Activated effector memory CD4-positive, alpha-beta T cell treated with Interleukin-2 at 50 U/mL for 16 hours (primary cell): ENCODE data around the gene MECP2.
A peak's percentile ranks its signal among the peaks of the same experiment; 100 is the strongest.

ENCODE experiments used
- DNase-seq: peaks from one replicate; pipeline ENCODE4 v3.0.0-alpha.2; 2020

The MECP2 gene

DNA sequence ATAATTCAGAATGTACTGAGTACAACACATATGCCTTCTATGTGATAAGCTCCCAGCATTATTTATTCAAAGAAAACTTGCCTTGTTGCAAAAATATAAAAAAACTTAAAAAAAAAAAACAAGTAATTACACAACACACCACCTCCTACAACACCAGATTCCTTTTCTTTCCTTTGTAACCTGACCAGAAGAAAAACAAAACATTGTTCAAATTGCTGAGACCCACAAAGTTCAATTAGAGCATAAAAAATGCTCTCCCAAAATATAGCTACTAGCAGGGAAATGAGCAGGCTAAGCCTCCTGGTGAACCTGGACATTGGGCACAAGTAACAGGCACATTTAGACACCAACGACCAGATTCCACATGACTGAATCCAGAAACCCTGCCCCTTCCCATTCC lies 38.3 kb downstream of the MECP2 start:
- DNase-seq, result no peak

DNA sequence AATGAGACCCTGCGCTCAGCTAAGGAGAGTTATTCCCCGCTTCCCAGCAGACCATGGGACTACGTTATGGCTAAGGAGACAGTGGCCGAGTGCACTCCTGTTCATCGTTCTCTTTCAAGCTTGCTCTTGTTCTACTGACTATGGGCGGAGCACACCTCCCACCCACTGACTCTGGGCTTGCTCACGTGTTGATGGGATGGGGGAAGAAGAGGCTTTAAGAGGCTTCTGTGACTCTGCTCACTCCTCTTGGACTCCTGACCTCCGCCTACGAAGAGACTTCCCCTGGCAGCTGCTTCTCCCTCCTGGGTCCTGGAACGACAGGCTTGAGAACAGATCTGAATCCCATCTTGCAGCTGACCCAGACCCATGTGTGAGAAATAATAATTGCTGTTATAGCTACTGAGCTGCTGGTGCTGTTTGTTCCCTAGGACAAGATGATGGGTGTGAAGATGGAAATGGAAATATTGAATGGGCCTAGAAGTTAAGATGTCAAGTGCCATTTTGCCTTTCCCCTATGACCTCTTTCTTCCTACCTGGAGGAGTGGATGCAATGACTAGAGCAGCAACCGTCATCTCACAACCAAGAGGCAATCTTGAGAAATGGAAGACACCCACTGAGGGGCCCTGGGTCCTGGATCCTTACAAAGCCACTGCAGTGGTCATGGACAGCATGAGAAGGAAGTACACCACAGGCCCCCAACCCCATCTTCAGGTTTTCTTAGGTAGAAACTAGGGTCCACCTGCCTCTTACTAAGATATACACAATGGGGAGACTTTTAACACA lies 39.1 kb downstream of the MECP2 start:
- no peak for DNase-seq

GRCh38 chrX:154057791-154058190 lies 39.7 kb downstream of the MECP2 start:
- DNase-seq, result no peak

GRCh38 chrX:154056770-154057241 lies 40.7 kb downstream of the MECP2 start:
- DNase-seq, result no peak

- DNase-seq, result peak; percentile 32
Measured at GRCh38 chrX:154051201-154051810, 46.2 kb downstream of the MECP2 start.

DNA sequence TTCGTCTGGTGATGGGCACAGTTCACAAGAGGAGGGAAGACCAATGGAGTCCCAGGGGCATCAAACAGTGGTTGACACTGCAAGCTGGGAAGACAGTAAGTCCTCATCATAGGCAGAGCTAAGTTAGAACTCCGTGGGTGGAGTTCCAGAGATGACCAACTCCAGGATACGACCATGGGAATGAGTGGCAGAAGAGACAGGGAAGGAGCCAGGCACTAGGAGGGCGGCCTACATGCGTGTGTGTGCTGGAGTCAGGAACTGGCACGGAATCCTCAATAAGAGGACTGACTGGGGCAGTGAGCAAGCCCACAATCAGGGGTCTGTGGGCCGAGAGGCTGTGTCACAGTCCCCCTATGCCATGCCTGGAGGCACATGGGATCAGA lies 47.4 kb downstream of the MECP2 start:
- DNase-seq, result no peak

GRCh38 chrX:154049209-154050112 lies 48.1 kb downstream of the MECP2 start:
- no peak for DNase-seq

- no peak for DNase-seq
Measured at GRCh38 chrX:154048398-154048797, 49.1 kb downstream of the MECP2 start.

- no peak for DNase-seq
Measured at GRCh38 chrX:154046940-154047610, 50.4 kb downstream of the MECP2 start.

GRCh38 chrX:154046031-154046781 lies 51.3 kb downstream of the MECP2 start:
- DNase-seq, result no peak

DNA sequence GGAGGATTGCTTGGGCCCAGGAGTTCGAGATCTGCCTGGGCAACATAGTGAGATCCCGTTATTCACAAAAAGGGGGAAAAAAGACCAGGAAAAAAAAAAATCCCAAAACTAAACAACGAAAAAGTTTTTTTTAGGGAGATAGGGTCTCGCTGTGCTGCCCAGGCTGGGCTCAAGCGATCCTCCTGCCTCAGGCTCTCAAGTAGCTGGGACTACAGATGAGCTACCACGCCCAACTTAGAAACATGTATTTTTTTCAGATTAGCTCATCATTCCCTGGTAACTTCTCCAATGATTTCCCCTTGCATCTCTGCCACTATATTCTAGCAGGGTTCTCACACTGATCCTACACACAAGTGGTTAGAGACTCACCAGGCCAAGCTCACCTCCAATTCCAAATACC lies 53.4 kb downstream of the MECP2 start:
- DNase-seq, result no peak

GRCh38 chrX:154043003-154043763 lies 54.3 kb downstream of the MECP2 start:
- DNase-seq, result no peak

DNA sequence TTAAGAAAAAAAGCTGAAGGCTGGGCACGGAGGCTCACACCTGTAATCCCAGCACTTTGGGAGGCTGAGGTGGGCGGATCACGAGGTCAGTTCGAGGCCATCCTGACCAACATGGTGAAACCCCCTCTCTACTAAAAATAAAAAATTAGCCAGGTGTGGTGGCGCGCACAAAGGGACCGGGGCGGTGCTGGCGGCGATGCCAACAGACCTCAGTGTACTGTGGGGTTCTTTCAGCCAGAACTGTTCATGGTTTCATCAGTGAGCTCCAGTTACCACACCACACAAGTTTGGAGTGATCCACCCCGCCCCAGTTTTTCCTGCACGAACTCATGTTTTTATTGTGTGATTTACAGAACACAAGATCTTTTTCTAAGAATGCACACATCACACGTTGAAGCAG lies 56.7 kb downstream of the MECP2 start:
- no peak for DNase-seq

DNA sequence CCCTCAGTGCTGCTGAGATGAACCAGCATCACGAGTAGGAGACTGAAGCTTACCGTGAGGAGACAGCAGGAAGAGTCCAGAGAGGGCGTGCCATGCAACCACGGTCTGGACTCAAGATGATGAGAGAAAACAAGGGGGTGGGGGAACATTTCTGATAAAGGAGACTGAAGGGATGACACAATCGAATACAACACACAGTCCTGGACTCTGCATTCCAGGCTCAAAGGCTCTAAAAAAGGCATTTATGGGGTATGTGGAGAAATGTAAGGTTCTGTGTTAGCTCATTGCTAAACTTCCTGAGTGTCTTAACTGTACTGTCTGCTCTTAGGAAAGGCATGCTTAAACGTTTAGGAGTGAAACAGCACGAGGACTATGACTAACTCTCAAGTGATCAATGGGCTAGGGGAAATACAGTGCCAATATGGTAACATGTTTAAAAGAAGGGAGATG lies 57.2 kb downstream of the MECP2 start:
- DNase-seq, result no peak

GRCh38 chrX:154039577-154039976 lies 57.9 kb downstream of the MECP2 start:
- no peak for DNase-seq

DNA sequence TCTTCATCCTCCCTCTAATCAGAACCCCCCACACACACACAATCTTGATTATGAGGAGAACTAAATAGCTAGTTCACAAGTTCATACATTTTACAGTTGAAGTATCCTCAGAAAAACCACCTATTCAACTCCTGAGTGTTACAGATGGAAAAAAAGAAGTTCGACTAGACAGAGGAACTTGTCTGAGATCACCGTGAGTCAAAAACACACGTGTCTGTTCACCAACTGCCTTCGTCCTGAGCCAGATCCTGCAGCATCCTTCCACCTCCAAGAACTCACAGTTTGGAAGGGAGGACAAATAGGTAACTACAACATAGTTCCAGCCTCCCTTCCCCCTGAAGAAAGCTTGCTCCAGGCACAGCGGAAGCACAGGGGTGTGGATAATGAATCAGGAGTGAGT lies 58.9 kb downstream of the MECP2 start:
- DNase-seq, result no peak

DNA sequence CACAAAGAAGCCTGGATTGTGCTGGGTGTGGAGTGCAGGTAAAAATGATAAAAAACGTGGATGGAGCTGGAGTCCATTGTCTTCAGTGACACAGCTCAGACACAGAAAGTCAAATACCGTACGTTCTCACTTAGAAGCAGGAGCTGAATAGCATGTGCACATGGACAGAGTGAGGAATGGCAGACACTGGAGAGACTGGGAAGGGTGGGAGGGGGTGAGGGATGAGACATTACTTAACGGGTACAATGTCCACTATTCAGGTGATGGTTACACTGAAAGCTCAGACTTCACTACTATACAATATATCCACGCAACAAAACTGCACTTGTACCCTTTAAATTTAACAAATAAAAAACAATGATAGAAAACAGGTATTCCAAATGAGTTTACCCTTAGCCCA lies 59.8 kb downstream of the MECP2 start:
- no peak for DNase-seq

GRCh38 chrX:154036513-154036912 lies 61.0 kb downstream of the MECP2 start:
- no peak for DNase-seq

DNA sequence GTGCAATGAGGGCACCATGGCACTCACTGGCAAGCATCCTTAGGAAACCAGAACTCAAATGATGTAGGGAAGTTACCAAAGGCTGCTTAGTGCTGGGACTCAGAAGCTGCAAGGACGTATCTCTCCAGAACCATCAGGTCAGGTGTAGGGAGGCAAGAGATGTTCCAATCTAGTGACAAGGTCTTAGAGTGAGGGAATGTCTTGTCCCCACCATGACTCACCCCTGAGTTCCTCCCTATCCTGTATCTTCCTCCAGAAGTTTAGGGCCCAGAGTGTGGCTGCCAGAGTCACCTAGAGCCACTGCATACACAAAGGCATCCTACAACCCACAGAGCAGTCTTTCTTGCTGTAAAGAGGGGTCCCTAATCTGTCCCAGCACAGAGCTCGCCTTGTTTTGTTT lies 63.7 kb downstream of the MECP2 start:
- DNase-seq, result no peak

GRCh38 chrX:154032653-154033052 lies 64.9 kb downstream of the MECP2 start:
- no peak for DNase-seq

DNA sequence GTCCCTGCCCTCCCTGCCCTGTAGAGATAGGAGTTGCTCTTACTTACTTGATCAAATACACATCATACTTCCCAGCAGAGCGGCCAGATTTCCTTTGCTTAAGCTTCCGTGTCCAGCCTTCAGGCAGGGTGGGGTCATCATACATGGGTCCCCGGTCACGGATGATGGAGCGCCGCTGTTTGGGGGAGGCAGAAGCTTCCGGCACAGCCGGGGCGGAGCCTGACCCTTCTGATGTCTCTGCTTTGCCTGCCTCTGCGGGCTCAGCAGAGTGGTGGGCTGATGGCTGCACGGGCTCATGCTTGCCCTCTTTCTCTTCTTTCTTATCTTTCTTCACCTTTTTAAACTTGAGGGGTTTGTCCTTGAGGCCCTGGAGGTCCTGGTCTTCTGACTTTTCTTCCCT lies 65.4 kb downstream of the MECP2 start:
- DNase-seq, result no peak
